CD14-positive monocyte (primary cell): Measurements from ENCODE around the gene GRIK4. TPM values are rescaled to one million over a fixed set of nuclear protein-coding genes. Genes with fewer than 3 reads are reported as not detected.

ENCODE experiments used
- DNase-seq, 3 donors: peaks; one replicate each; pipeline ENCODE4 v3.0.0-alpha.2; 2011 to 2022
- H2AFZ ChIP-seq: 2 replicates; pipeline ENCODE4 v1.6.0; 2012; ENCODE audit warnings: mild to moderate bottlenecking, low read depth, low read length, inconsistent platforms; ENCODE audit not compliant: insufficient read depth, poor library complexity, severe bottlenecking
- H3K27ac ChIP-seq, 2 donors: 1 replicate in 1 of 2; 2 replicates in 1 of 2; pipeline ENCODE4 v1.5.1; 2012 to 2013; ENCODE audit warnings: low read length in 2 of 2, control low read depth in 1 of 2, inconsistent platforms in 1 of 2, low read depth in 1 of 2, mild to moderate bottlenecking in 1 of 2
- H3K27me3 ChIP-seq, 2 donors: one replicate each; pipeline versions ENCODE4 v1.6.0 to v1.6.1; 2011 to 2013; ENCODE audit warnings: low read length in 2 of 2; ENCODE audit not compliant: control insufficient read depth in 2 of 2, insufficient read depth in 2 of 2
- H3K36me3 ChIP-seq, 2 donors: replicated peaks in 1 of 2; 1 replicate in 1 of 2; 2 replicates in 1 of 2; pipeline versions ENCODE4 v1.5.1 to v1.6.1; 2012 to 2013; ENCODE audit warnings: low read length in 2 of 2, control low read depth in 1 of 2, inconsistent platforms in 1 of 2, mild to moderate bottlenecking in 1 of 2; ENCODE audit not compliant: insufficient read depth in 2 of 2, control insufficient read depth in 1 of 2
- H3K4me1 ChIP-seq, 2 donors: 1 replicate in 1 of 2; 2 replicates in 1 of 2; pipeline versions ENCODE4 v1.5.1 to v1.6.1; 2012 to 2013; ENCODE audit warnings: low read length in 2 of 2, control low read depth in 1 of 2, inconsistent platforms in 1 of 2, mild to moderate bottlenecking in 1 of 2, moderate library complexity in 1 of 2; ENCODE audit not compliant: insufficient read depth in 2 of 2, control insufficient read depth in 1 of 2
- H3K4me2 ChIP-seq: replicated peaks from 2 replicates; pipeline ENCODE3; 2012; ENCODE audit warnings: low read length, moderate library complexity, mild to moderate bottlenecking; ENCODE audit not compliant: poor library complexity, severe bottlenecking; ENCODE audit errors: extremely low read depth
- H3K4me3 ChIP-seq, 3 experiments: fragments of 200-600 bp in 1 of 3; sonication (generic) in 1 of 3; replicated peaks in 1 of 3; 1 replicate in 2 of 3; 2 replicates in 1 of 3; pipeline ENCODE4 v1.5.1; 2011 to 2013; ENCODE audit warnings: low read length in 3 of 3, mild to moderate bottlenecking in 3 of 3, control low read depth in 2 of 3, low read depth in 2 of 3, inconsistent platforms in 1 of 3, moderate library complexity in 1 of 3
- H3K79me2 ChIP-seq: 2 replicates; pipeline ENCODE4 v1.6.0; 2012; ENCODE audit warnings: mild to moderate bottlenecking, control low read depth, inconsistent platforms, low read length, moderate library complexity; ENCODE audit not compliant: insufficient read depth
- H3K9ac ChIP-seq: 2 replicates; pipeline ENCODE4 v1.6.0; 2017; ENCODE audit warnings: low read length, mild to moderate bottlenecking; ENCODE audit not compliant: insufficient read depth, poor library complexity, severe bottlenecking
- H3K9me3 ChIP-seq, 2 donors: replicated peaks in 1 of 2; 1 replicate in 1 of 2; 2 replicates in 1 of 2; pipeline versions ENCODE4 v1.5.1 to v1.6.1; 2012 to 2013; ENCODE audit warnings: low read length in 2 of 2, control low read depth in 1 of 2; ENCODE audit not compliant: control insufficient read depth in 1 of 2, insufficient read depth in 1 of 2
- H4K20me1 ChIP-seq: 2 replicates; pipeline ENCODE4 v1.6.0; 2012; ENCODE audit warnings: mild to moderate bottlenecking, low read length, control low read depth, moderate library complexity; ENCODE audit not compliant: insufficient read depth
- H3K27ac Mint-ChIP-seq, 7 donors: one replicate each; pipeline ENCODE4 v1.8.0; 2020; ENCODE audit warnings: mild to moderate bottlenecking in 7 of 7, mixed read lengths in 7 of 7, moderate library complexity in 6 of 7, inconsistent platforms in 2 of 7
- H3K27me3 Mint-ChIP-seq, 3 donors: one replicate each; pipeline ENCODE4 v1.8.0; 2021 to 2022; ENCODE audit warnings: low read depth in 3 of 3, mild to moderate bottlenecking in 3 of 3, mixed read lengths in 3 of 3, moderate library complexity in 3 of 3, inconsistent platforms in 1 of 3
- H3K36me3 Mint-ChIP-seq, 2 donors: one replicate each; pipeline ENCODE4 v1.8.0; 2020; ENCODE audit warnings: mixed read lengths in 2 of 2, inconsistent platforms in 1 of 2, mild to moderate bottlenecking in 1 of 2
- H3K4me1 Mint-ChIP-seq: one replicate; pipeline ENCODE4 v1.8.0; 2020; ENCODE audit warnings: mild to moderate bottlenecking, mixed read lengths
- H3K4me3 Mint-ChIP-seq, 2 donors: one replicate each; pipeline ENCODE4 v1.8.0; 2020; ENCODE audit warnings: mild to moderate bottlenecking in 2 of 2, mixed read lengths in 2 of 2, moderate library complexity in 1 of 2
- H3K9me3 Mint-ChIP-seq, 7 donors: one replicate each; pipeline ENCODE4 v1.8.0; 2020 to 2022; ENCODE audit warnings: mixed read lengths in 7 of 7, mild to moderate bottlenecking in 6 of 7, moderate library complexity in 6 of 7, inconsistent platforms in 2 of 7
- CTCF ChIP-seq: fragments of 200-600 bp; IDR thresholded peaks from one replicate; pipeline ENCODE4 v1.8.0; 2022; ENCODE audit warnings: antibody characterized with exemption, mild to moderate bottlenecking
- WGBS: methylation state at CpG from one replicate; pipeline ENCODE4 v1.1.5; 2013; ENCODE audit warnings: missing lambda C conversion rate; ENCODE audit not compliant: insufficient coverage; 5-methylcytosine and 5-hydroxymethylcytosine counted together
- intact Hi-C, 2 donors: fragments of 100-400 bp; cut with micrococcal nuclease; formaldehyde crosslinking; loops; one replicate each; pipeline versions ENCODE4 v1.15.0 to v1.15.1; 2023
- polyA plus RNA-seq, 3 donors: library from polyadenylated mRNA; depleted of rRNA in 1 of 3; unstranded in 2 of 3; stranded (reverse) in 1 of 3; fragments of 300-500 nt in 2 of 3; fragments of >200 nt in 1 of 3; fragmentation: Illumina TruSeq in 2 of 3; gene quantifications; 1 replicate in 2 of 3; 2 replicates in 1 of 3; pipeline ENCODE4 v1.2.3, GENCODE V29; 2012 to 2021

Gene GRIK4
- polyA plus RNA-seq, 3 donors = not detected

GRCh38 chr11:120828847-120829246 is 317.3 kb downstream of the GRIK4 start:
- H3K4me1 Mint-ChIP-seq = no peaks in the 10 kb centered on the region
- no peak for DNase-seq
- Histone ChIP-seq H2AFZ (no peak overlapping the region), H3K9ac (no peak overlapping the region), H3K9me3 (no peaks in the 10 kb centered on the region), H3K27ac (no peak overlapping the region), H3K79me2 (no peaks in the 10 kb centered on the region), H4K20me1 (no peaks in the 10 kb centered on the region), H3K27me3 (no peaks in the 10 kb centered on the region), H3K4me1 (no peaks in the 10 kb centered on the region), H3K4me2 (no peak overlapping the region), H3K4me3 (no peak overlapping the region), H3K36me3 (no peaks in the 10 kb centered on the region)
- no peak overlapping the region for H3K27ac Mint-ChIP-seq
- no peak for TF ChIP-seq CTCF
- peaks cover 7 to 12% (median 12%) of the 10 kb centered on the region in 3 donors for H3K27me3 Mint-ChIP-seq
- H3K9me3 Mint-ChIP-seq = no peaks in the 10 kb centered on the region
- H3K36me3 Mint-ChIP-seq = no peaks in the 10 kb centered on the region
- intact Hi-C loops = no loop called here
- no peak overlapping the region for H3K4me3 Mint-ChIP-seq
- 86% methylated on average over 5 of the region's 5 CpGs for WGBS

- 95% methylated on average over 3 of the region's 9 CpGs for WGBS
- no peak for DNase-seq
- peaks cover 7 to 10% (median 7%) of the 10 kb centered on the region in 3 donors for H3K27me3 Mint-ChIP-seq
These were observed 318.6 kb downstream of the GRIK4 start for GRCh38 chr11:120830085-120830620.

More at GRCh38 chr11:120830085-120830620, 318.6 kb downstream of the GRIK4 start:
- no peak overlapping the region for H3K4me2 ChIP-seq
- H3K9me3 Mint-ChIP-seq = no peaks in the 10 kb centered on the region
- H3K4me1 ChIP-seq = no peaks in the 10 kb centered on the region
- intact Hi-C loops = no loop called here
- no peaks in the 10 kb centered on the region for H3K27me3 ChIP-seq
- H3K4me3 ChIP-seq = no peak overlapping the region
- H2AFZ ChIP-seq = no peak overlapping the region
- H3K9me3 ChIP-seq = no peaks in the 10 kb centered on the region
- no peaks in the 10 kb centered on the region for H3K36me3 ChIP-seq
- peak overlapping the region in 1 of 2 donors; percentile 18 for H3K4me3 Mint-ChIP-seq
- no peaks in the 10 kb centered on the region for H4K20me1 ChIP-seq
- no peaks in the 10 kb centered on the region for H3K36me3 Mint-ChIP-seq
- TF ChIP-seq CTCF = no peak
- H3K27ac Mint-ChIP-seq = no peak overlapping the region
- H3K27ac ChIP-seq = no peak overlapping the region
- no peaks in the 10 kb centered on the region for H3K4me1 Mint-ChIP-seq
- no peak overlapping the region for H3K9ac ChIP-seq
- no peaks in the 10 kb centered on the region for H3K79me2 ChIP-seq
